Measurements from ENCODE around the gene RRAS.

Gene RRAS

GRCh38 chr19:49655570-49656455, 15.9 kb upstream of the RRAS start:
- DNase-seq (ENCODE audit: low read depth, low spot score), result no peak

DNA sequence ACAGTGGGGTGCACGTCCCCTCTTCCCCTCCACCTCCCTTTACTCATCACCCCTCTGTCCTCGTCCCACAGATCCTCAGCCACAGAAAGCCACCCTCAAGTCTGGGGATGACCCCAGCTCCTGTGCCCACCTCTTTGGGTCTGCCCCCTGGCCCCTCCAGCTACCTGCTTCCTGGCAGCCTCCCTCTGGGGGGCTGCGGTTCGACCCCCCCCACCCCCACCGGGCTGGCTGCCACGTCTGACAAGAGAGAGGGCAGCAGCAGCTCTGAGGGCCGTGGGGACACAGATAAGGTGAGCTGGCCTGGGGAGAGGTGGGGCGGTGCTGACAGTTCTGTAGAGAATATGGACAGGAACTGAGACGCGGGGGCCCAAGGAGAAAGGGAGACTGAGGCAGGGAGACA, 14.6 kb upstream of the RRAS start:
- DNase-seq (ENCODE audit: low read depth, low spot score), result no peak

DNA sequence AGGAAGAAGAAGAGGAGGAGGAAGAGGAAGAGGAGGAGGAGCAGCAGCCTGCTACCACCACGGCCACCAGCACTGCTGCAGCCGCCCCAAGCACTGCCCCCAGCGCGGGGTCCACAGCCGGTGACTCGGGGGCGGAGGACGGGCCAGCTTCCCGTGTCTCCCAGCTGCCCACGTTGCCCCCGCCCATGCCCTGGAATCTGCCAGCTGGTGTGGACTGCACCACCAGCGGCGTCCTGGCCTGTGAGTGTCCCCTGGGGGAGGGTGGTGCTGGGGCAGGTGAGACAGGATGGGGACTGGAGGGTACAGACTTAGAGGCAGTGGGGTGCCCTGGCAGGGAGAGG, 13.5 kb upstream of the RRAS start:
- DNase-seq (ENCODE audit: low read depth, low spot score), result no peak

DNA sequence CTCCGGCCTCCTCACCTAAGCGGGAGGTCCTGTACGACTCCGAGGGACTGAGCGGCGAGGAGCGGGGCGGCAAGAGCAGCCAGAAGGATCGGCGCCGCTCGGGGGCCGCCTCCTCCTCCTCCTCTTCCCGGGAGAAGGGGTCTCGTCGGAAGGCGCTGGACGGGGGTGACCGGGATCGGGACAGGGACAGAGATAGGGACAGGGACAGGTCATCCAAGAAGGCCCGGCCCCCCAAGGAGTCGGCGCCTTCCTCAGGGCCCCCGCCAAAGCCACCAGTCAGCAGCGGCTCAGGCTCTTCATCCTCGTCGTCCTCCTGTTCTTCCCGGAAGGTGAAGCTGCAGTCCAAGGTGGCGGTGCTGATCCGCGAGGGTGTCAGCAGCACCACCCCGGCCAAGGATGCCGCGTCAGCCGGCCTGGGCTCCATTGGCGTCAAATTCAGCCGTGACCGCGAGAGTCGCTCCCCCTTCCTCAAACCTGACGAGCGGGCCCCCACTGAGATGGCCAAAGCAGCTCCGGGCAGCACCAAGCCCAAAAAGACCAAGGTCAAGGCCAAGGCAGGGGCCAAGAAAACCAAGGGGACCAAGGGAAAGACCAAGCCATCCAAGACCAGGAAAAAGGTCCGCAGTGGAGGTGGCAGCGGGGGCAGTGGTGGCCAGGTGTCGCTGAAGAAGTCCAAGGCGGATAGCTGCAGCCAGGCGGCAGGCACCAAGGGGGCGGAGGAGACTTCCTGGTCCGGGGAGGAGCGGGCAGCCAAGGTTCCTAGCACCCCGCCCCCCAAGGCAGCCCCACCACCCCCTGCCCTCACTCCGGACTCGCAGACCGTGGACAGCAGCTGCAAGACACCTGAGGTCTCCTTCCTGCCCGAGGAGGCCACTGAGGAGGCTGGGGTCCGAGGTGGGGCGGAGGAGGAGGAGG, 12.9 kb upstream of the RRAS start:
- no peak for DNase-seq (ENCODE audit: low read depth, low spot score)

- DNase-seq (ENCODE audit: low read depth, low spot score), result no peak
Observed at GRCh38 chr19:49651820-49652550, 12.0 kb upstream of the RRAS start.

- no peak for DNase-seq (ENCODE audit: low read depth, low spot score)
Observed at GRCh38 chr19:49651029-49651819, 11.3 kb upstream of the RRAS start.

GRCh38 chr19:49646586-49646985, 6.6 kb upstream of the RRAS start:
- no peak for DNase-seq (ENCODE audit: low read depth, low spot score)

- no peak for DNase-seq (ENCODE audit: low read depth, low spot score)
Observed at GRCh38 chr19:49645995-49646394, 6.1 kb upstream of the RRAS start.

- no peak for DNase-seq (ENCODE audit: low read depth, low spot score)
Observed at GRCh38 chr19:49645592-49645991, 5.6 kb upstream of the RRAS start.

DNA sequence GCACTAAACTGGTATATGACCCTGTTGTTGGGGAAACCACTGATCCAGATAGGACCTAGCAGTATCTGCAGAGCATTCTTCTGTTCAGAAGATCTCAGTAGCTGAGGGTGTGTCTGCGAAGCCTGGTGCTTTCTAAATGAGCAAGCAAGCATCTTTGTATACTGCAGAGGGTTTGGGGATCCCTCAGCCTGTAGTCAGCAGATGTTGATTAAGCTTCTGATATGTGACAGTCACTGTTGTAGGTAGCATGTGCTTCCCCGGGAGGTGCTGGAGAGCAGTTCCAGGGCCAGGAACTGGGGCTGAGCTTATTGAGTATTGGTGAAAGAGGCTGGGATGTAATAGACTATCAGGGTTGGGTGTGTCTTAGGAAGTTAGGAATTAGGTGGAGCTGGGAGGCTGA, 3.5 kb upstream of the RRAS start:
- DNase-seq (ENCODE audit: low read depth, low spot score), result no peak

DNA sequence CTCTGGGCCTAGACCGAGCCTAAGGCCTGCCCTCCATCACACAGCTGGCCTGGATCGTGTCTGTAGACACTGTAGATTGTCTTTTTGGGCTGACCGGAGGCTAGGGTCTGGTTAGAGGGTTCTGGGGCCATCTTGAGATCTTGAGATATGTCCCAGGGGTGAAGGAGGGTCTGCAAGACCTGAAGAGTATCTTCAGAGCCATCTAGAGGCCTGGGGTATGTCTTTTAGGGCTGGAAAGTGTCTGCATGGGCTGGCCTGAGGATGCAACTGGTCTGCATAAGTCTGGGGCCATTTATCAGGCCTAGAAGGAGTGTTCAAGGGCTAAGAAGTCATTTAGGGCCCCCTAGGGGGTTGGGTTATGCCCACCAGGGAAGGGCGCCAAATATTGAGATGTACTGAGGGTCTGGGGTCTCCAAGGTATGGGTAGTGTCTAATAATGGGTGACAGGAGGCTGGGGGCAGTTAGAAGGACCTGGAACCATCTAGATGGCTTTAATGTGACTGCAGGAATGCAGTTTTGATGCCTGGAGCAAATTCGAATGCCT, 2.6 kb upstream of the RRAS start:
- DNase-seq (ENCODE audit: low read depth, low spot score), result no peak

GRCh38 chr19:49641688-49642491, 1.9 kb upstream of the RRAS start, which contains the start of gene SCAF1:
Gene SCAF1, plus strand, starts transcription at chr19:49642209. Its CDS starts 2,818 bp downstream, at chr19:49645027.
- peak; percentile 100 for DNase-seq (ENCODE audit: low read depth, low spot score)

- peak; percentile 28 for DNase-seq (ENCODE audit: low read depth, low spot score)
Observed at GRCh38 chr19:49639401-49640112, 386 bp downstream of the RRAS start.

DNA sequence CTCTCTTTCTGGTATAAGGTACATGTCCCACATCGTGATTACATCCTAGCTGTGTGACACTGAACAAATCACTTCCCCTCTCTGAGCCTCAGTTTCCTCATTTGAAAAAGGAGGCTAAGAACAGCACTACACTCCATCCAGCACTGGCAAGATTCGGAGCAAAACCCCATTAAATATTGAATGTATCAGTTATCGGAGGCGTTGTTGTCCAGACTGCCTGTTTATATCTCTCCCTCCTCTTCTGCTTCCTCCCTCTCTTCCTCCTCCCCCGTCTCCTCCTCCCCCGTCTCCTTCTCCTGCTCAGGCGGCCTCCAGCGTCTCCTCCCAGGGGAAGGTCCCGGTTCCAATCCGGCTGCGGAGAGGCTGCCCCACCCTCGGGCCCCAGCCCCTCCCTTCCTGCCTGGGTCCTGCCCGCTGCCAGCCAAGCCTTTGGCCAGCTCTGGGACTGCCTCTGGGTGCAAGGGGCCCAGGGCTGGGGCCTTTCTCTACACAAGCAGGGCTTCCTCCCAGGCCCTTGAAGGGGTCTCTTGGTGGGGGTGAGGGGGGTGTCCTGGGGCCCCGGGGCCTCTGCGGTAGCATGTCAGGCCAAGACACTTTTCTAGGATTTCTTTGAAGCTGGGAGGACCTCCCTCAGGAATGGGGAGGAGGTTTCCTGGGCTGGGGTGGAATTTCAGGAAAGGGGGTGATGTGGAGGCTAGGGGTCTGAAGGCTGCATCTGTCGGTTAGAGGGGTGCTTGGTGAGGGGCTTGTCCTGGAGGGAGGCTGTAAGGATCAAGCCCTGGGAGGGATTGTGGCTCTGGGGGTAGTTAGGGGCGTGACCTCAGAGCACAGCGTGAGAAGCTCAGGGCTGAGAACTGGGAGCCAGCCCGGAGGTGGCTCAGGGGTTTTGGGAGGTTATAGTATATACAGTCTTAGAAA, 1.9 kb downstream of the RRAS start:
- DNase-seq (ENCODE audit: low read depth, low spot score), result peak; percentile 81

- no peak for DNase-seq (ENCODE audit: low read depth, low spot score)
Observed at GRCh38 chr19:49636233-49636932, 3.6 kb downstream of the RRAS start.

- DNase-seq (ENCODE audit: low read depth, low spot score), result peak; percentile 40
Observed at GRCh38 chr19:49635530-49636232, 4.3 kb downstream of the RRAS start.

- DNase-seq (ENCODE audit: low read depth, low spot score), result peak; percentile 13
Observed at GRCh38 chr19:49633273-49633672, 6.7 kb downstream of the RRAS start.
